HCT116 (cell line): ENCODE results near the gene DEXI. TPM values are rescaled to one million over a fixed set of nuclear protein-coding genes. Genes with fewer than 3 reads are reported as not detected.

ENCODE experiments used
- ATAC-seq: fragments of 200-7000 bp; cut with Tn5 transposase; 2 replicates; pipeline ENCODE4 v1.9.1; 2020; ENCODE audit warnings: mild to moderate bottlenecking, moderate library complexity
- BruUV-seq: library from RNA; stranded (reverse); fragments of 400-500 nt; replicated peaks from 2 replicates; lab custom pipeline; 2021; lab: Mats Ljungman, UMichigan
- CTCF ChIA-PET: fragments of 300-600 bp; sonication (Branson Sonifier 250); formaldehyde crosslinking; loops from one replicate; lab custom pipeline; 2021; ENCODE audit warnings: antibody characterized with exemption; lab: Charles Lee
- POLR2A ChIA-PET: fragments of 300-600, 350-600 bp; sonication (Branson Sonifier 250); formaldehyde crosslinking; loops from one replicate; lab custom pipeline; 2021; ENCODE audit warnings: antibody characterized with exemption; lab: Charles Lee
- RAD21 ChIA-PET, 2 experiments: fragments of 300-600 bp; sonication (Branson Sonifier 250); formaldehyde crosslinking; loops; one replicate each; lab custom pipeline; 2023; ENCODE audit warnings: low total read pairs in 2 of 2; ENCODE audit not compliant: uncharacterized antibody in 2 of 2, unreplicated experiment in 2 of 2, low non-redundant PET in 1 of 2; lab: Charles Lee
- DNase-seq: peaks from one replicate; pipeline ENCODE4 v3.0.0-alpha.2; 2010; ENCODE audit warnings: low read depth, low spot score
- H2AFZ ChIP-seq: fragments of 200-600 bp; shearing (Covaris generic), sonication (generic); 2 replicates; pipeline ENCODE4 v1.6.1; 2017; ENCODE audit warnings: low read depth, mixed run types, mixed read lengths, antibody characterized with exemption, low read length; ENCODE audit not compliant: poor library complexity, severe bottlenecking
- H3K27ac ChIP-seq: 2 replicates; pipeline ENCODE4 v1.5.1; 2012; ENCODE audit warnings: low read depth, low read length
- H3K27me3 ChIP-seq: fragments of 200-600 bp; sonication (generic); 2 replicates; pipeline ENCODE4 v1.6.1; 2016; ENCODE audit warnings: mixed run types, low read length, mixed read lengths; ENCODE audit not compliant: insufficient read depth
- H3K36me3 ChIP-seq, 2 experiments: fragments of 200-500 bp in 1 of 2; fragments of 200-600 bp in 1 of 2; sonication (Bioruptor generic) in 1 of 2; sonication (generic) in 1 of 2; 2 replicates each; pipeline versions ENCODE4 v1.5.1 to v1.6.1; 2014 to 2016; ENCODE audit warnings: low read length in 2 of 2, inconsistent platforms in 1 of 2, mixed read lengths in 1 of 2, mixed run types in 1 of 2; ENCODE audit not compliant: insufficient read depth in 2 of 2, control insufficient read depth in 1 of 2
- H3K4me1 ChIP-seq, 2 experiments: fragments of 200-600 bp in 1 of 2; sonication (generic) in 1 of 2; 2 replicates each; pipeline versions ENCODE4 v1.5.1 to v1.6.1; 2012 to 2017; ENCODE audit warnings: low read length in 2 of 2, inconsistent platforms in 1 of 2, mild to moderate bottlenecking in 1 of 2, mixed read lengths in 1 of 2, mixed run types in 1 of 2, moderate library complexity in 1 of 2; ENCODE audit not compliant: insufficient read depth in 2 of 2, control insufficient read depth in 1 of 2
- H3K4me2 ChIP-seq: fragments of 200-600 bp; sonication (generic); 2 replicates; pipeline ENCODE4 v1.6.1; 2017; ENCODE audit warnings: mixed run types, low read length, mixed read lengths
- H3K4me3 ChIP-seq, 2 experiments: fragments of 200-600 bp in 1 of 2; sonication (generic) in 1 of 2; replicated peaks in 1 of 2; 2 replicates each; pipeline ENCODE4 v1.5.1; 2011 to 2016; ENCODE audit warnings: low read length in 2 of 2, control low read depth in 1 of 2, low read depth in 1 of 2, mild to moderate bottlenecking in 1 of 2, mixed read lengths in 1 of 2, mixed run types in 1 of 2
- H3K79me2 ChIP-seq: fragments of 200-600 bp; sonication (generic); 2 replicates; pipeline ENCODE4 v1.6.1; 2017; ENCODE audit warnings: mild to moderate bottlenecking, mixed run types, low read length, moderate library complexity, mixed read lengths; ENCODE audit not compliant: insufficient read depth
- H3K9ac ChIP-seq: fragments of 200-600 bp; sonication (generic); 2 replicates; pipeline ENCODE4 v1.6.1; 2016; ENCODE audit warnings: low read length, mixed read lengths
- H3K9me2 ChIP-seq: fragments of 200-600 bp; sonication (generic), shearing (Covaris generic); 2 replicates; pipeline ENCODE4 v1.6.1; 2017; ENCODE audit warnings: mixed run types, mild to moderate bottlenecking, moderate library complexity; ENCODE audit not compliant: insufficient read depth
- H3K9me3 ChIP-seq, 2 experiments: fragments of 200-500 bp in 1 of 2; fragments of 200-600 bp in 1 of 2; sonication (Bioruptor generic) in 1 of 2; sonication (generic) in 1 of 2; 2 replicates each; pipeline ENCODE4 v1.6.1; 2014 to 2017; ENCODE audit warnings: low read length in 2 of 2, mixed read lengths in 2 of 2, inconsistent platforms in 1 of 2, low read depth in 1 of 2, mild to moderate bottlenecking in 1 of 2, mixed run types in 1 of 2, moderate library complexity in 1 of 2; ENCODE audit not compliant: control insufficient read depth in 1 of 2, insufficient read depth in 1 of 2
- H4K20me1 ChIP-seq: fragments of 200-600 bp; sonication (generic), shearing (Covaris generic); 2 replicates; pipeline ENCODE4 v1.6.1; 2017; ENCODE audit warnings: mixed run types, mild to moderate bottlenecking, moderate library complexity; ENCODE audit not compliant: insufficient read depth
- ATF3 ChIP-seq: IDR thresholded peaks from 2 replicates; pipeline ENCODE4 v1.6.1; 2012
- CEBPB ChIP-seq: IDR thresholded peaks from 2 replicates; pipeline ENCODE4 v1.6.1; 2012; ENCODE audit warnings: low read depth
- FOSL1 ChIP-seq: IDR thresholded peaks from 2 replicates; pipeline ENCODE4 v1.6.1; 2012; ENCODE audit warnings: low read depth
- JUND ChIP-seq: IDR thresholded peaks from 2 replicates; pipeline ENCODE4 v1.6.1; 2012
- SIN3A ChIP-seq: IDR thresholded peaks from 2 replicates; pipeline ENCODE4 v1.6.1; 2012; ENCODE audit warnings: low read depth
- SRF ChIP-seq: IDR thresholded peaks from 2 replicates; pipeline ENCODE4 v1.6.1; 2012; ENCODE audit warnings: low read depth
- YY1 ChIP-seq: IDR thresholded peaks from 2 replicates; pipeline ENCODE4 v1.6.1; 2011; ENCODE audit warnings: low read length, low read depth, moderate library complexity, mild to moderate bottlenecking; ENCODE audit not compliant: insufficient replicate concordance; ENCODE audit errors: extremely low read depth
- ZFX ChIP-seq: fragments of 450-650 bp; IDR thresholded peaks from 2 replicates; pipeline ENCODE4 v1.6.1; 2017
- intact Hi-C: fragments of 100-400 bp; cut with micrococcal nuclease; formaldehyde crosslinking; loops from 2 replicates; pipeline ENCODE4 v1.10.0; 2022
- total RNA-seq: library from RNA; stranded (reverse); gene quantifications from one replicate; pipeline ENCODE4 v1.2.1, GENCODE V29; 2021; ENCODE audit not compliant: unreplicated experiment
- TF ChIP-seq, protein P1 (sequence below), 3 experiments: fragments of 200-600 bp in 1 of 3; sonication (generic) in 1 of 3; IDR thresholded peaks in 2 of 3; conservative IDR thresholded peaks in 1 of 3; 2 replicates each; pipeline ENCODE4 v1.5.1; 2012 to 2017; ENCODE audit warnings: low read depth in 2 of 3, low read length in 2 of 3, antibody characterized with exemption in 1 of 3, borderline replicate concordance in 1 of 3, control low read depth in 1 of 3, mild to moderate bottlenecking in 1 of 3, mixed read lengths in 1 of 3, mixed run types in 1 of 3, moderate library complexity in 1 of 3; ENCODE audit not compliant: insufficient read depth in 1 of 3
- TF ChIP-seq, protein P2 (sequence below): IDR thresholded peaks from 2 replicates; pipeline ENCODE4 v1.6.1; 2012
- TF ChIP-seq, protein P3 (sequence below): IDR thresholded peaks from 2 replicates; pipeline ENCODE4 v1.6.1; 2011; ENCODE audit warnings: mild to moderate bottlenecking, low read length, moderate library complexity; ENCODE audit not compliant: insufficient replicate concordance; ENCODE audit errors: extremely low read depth

Gene DEXI
- total RNA-seq, 1 experiment from 2014 or later, result 37.8 TPM

GRCh38 chr16:10931134-10931533 lies 11.1 kb downstream of the DEXI start (continued):
- TF ChIP-seq, protein P1, sequence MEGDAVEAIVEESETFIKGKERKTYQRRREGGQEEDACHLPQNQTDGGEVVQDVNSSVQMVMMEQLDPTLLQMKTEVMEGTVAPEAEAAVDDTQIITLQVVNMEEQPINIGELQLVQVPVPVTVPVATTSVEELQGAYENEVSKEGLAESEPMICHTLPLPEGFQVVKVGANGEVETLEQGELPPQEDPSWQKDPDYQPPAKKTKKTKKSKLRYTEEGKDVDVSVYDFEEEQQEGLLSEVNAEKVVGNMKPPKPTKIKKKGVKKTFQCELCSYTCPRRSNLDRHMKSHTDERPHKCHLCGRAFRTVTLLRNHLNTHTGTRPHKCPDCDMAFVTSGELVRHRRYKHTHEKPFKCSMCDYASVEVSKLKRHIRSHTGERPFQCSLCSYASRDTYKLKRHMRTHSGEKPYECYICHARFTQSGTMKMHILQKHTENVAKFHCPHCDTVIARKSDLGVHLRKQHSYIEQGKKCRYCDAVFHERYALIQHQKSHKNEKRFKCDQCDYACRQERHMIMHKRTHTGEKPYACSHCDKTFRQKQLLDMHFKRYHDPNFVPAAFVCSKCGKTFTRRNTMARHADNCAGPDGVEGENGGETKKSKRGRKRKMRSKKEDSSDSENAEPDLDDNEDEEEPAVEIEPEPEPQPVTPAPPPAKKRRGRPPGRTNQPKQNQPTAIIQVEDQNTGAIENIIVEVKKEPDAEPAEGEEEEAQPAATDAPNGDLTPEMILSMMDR (IDR thresholded peaks at IDR 0.05 in 2 of 3, conservative IDR thresholded peaks at IDR 0.05 in 1 of 3; ENCODE audit: borderline replicate concordance in 1 of 3, insufficient read depth in 1 of 3, low read depth in 2 of 3, low read length in 2 of 3), result no peak
- TF ChIP-seq, protein P2, sequence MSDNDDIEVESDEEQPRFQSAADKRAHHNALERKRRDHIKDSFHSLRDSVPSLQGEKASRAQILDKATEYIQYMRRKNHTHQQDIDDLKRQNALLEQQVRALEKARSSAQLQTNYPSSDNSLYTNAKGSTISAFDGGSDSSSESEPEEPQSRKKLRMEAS, result no peak
- TF ChIP-seq SIN3A (no peak), YY1 (no peak), SRF (no peak), ZFX (no peak), CEBPB (no peak), FOSL1 (no peak), ATF3 (no peak), JUND (no peak)

- H4K20me1 ChIP-seq, result 0 out of 2 replicates have a peak, but pooled peaks cover 3% of the 10 kb centered on the region
Measured at GRCh38 chr16:10930755-10931093, 11.5 kb downstream of the DEXI start.

More at GRCh38 chr16:10930755-10931093, 11.5 kb downstream of the DEXI start:
- Histone ChIP-seq H2AFZ (no peak overlapping the region), H3K36me3 (peaks cover 5 to 13% of the 10 kb centered on the region in 2 experiments; a peak in 3 of 4 replicates), H3K9me2 (no peaks in the 10 kb centered on the region), H3K4me3 (no peak overlapping the region), H3K9ac (no peak overlapping the region), H3K27ac (no peak overlapping the region), H3K79me2 (peaks cover 35% of the 10 kb centered on the region), H3K27me3 (no peaks in the 10 kb centered on the region), H3K9me3 (no peaks in the 10 kb centered on the region), H3K4me2 (no peak overlapping the region), H3K4me1 (no peaks in the 10 kb centered on the region)
- TF ChIP-seq, protein P3, sequence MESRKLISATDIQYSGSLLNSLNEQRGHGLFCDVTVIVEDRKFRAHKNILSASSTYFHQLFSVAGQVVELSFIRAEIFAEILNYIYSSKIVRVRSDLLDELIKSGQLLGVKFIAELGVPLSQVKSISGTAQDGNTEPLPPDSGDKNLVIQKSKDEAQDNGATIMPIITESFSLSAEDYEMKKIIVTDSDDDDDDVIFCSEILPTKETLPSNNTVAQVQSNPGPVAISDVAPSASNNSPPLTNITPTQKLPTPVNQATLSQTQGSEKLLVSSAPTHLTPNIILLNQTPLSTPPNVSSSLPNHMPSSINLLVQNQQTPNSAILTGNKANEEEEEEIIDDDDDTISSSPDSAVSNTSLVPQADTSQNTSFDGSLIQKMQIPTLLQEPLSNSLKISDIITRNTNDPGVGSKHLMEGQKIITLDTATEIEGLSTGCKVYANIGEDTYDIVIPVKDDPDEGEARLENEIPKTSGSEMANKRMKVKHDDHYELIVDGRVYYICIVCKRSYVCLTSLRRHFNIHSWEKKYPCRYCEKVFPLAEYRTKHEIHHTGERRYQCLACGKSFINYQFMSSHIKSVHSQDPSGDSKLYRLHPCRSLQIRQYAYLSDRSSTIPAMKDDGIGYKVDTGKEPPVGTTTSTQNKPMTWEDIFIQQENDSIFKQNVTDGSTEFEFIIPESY, result no peak
- TF ChIP-seq, protein P1 (IDR thresholded peaks at IDR 0.05 in 2 of 3, conservative IDR thresholded peaks at IDR 0.05 in 1 of 3; ENCODE audit: borderline replicate concordance in 1 of 3, insufficient read depth in 1 of 3, low read depth in 2 of 3, low read length in 2 of 3), result 0 out of 6 replicates have a peak, but pooled peaks of 1 of the 3 experiments have one; percentile 7
- ATAC-seq, result 0 out of 2 replicates have a peak, but pooled peaks have one; percentile 34
- CTCF ChIA-PET, result interaction anchor here (0.9 kb wide), 1 partner anchor 416 kb away, joined by 3 read pairs; no protein-coding TSS in a partner anchor
- no peak for DNase-seq
- RAD21 ChIA-PET, result no interaction called here
- no TSS peak for BruUV-seq
- intact Hi-C loops, result no loop called here
- POLR2A ChIA-PET, result no interaction called here
